PC-9 (cell line): ENCODE data around the gene TSHZ2. TPM values are rescaled to one million over a fixed set of nuclear protein-coding genes. Genes with fewer than 3 reads are reported as not detected.

Source experiments
- BruUV-seq: library from RNA; stranded (reverse); fragments of 400-500 nt; replicated peaks from 2 replicates; lab custom pipeline; 2021; lab: Mats Ljungman, UMichigan
- CTCF ChIA-PET: fragments of 300-600 bp; sonication (Branson Sonifier 250); formaldehyde crosslinking; loops from one replicate; lab custom pipeline; 2022; ENCODE audit warnings: antibody characterized with exemption; lab: Charles Lee
- POLR2A ChIA-PET: fragments of 300-600 bp; sonication (Branson Sonifier 250); formaldehyde crosslinking; loops from one replicate; lab custom pipeline; 2022; ENCODE audit warnings: antibody characterized with exemption; ENCODE audit not compliant: unreplicated experiment; lab: Charles Lee
- DNase-seq, 2 experiments: peaks; one replicate each; pipeline versions ENCODE4 v3.0.0 to v3.0.0-alpha.2; 2015 to 2022; ENCODE audit warnings: mixed read lengths in 1 of 2
- H2AFZ ChIP-seq: fragments of 200-600 bp; sonication (generic); 2 replicates; pipeline ENCODE4 v1.8.1; 2017; ENCODE audit warnings: antibody characterized with exemption
- H3F3A ChIP-seq: fragments of 200-600 bp; sonication (generic); 2 replicates; pipeline ENCODE4 v1.8.1; 2017; ENCODE audit warnings: antibody characterized with exemption, mild to moderate bottlenecking, low read depth; ENCODE audit not compliant: insufficient read depth
- H3K27ac ChIP-seq: fragments of 200-600 bp; sonication (generic); 2 replicates; pipeline ENCODE4 v1.6.1; 2016; ENCODE audit warnings: mixed run types
- H3K27me3 ChIP-seq: fragments of 200-600 bp; sonication (generic); 2 replicates; pipeline ENCODE4 v1.6.1; 2016; ENCODE audit warnings: low read depth, mixed run types; ENCODE audit not compliant: insufficient read depth
- H3K36me3 ChIP-seq: fragments of 200-600 bp; sonication (generic); 2 replicates; pipeline ENCODE4 v1.6.1; 2016; ENCODE audit warnings: low read depth, mixed run types
- H3K4me1 ChIP-seq: fragments of 200-600 bp; sonication (generic); replicated peaks from 2 replicates; pipeline ENCODE4 v1.6.1; 2016; ENCODE audit warnings: mixed run types; ENCODE audit not compliant: insufficient read depth
- H3K4me2 ChIP-seq: fragments of 200-600 bp; sonication (generic); 2 replicates; pipeline ENCODE4 v1.6.1; 2017; ENCODE audit warnings: mixed run types
- H3K4me3 ChIP-seq: fragments of 200-600 bp; sonication (generic); 2 replicates; pipeline ENCODE4 v1.6.1; 2016; ENCODE audit warnings: mixed run types
- H3K79me2 ChIP-seq: fragments of 200-600 bp; sonication (generic); 2 replicates; pipeline ENCODE4 v1.6.1; 2017; ENCODE audit warnings: low read depth, mixed run types
- H3K9me2 ChIP-seq: fragments of 200-600 bp; sonication (generic); 2 replicates; pipeline ENCODE4 v1.8.1; 2017; ENCODE audit warnings: mild to moderate bottlenecking; ENCODE audit not compliant: insufficient read depth
- H3K9me3 ChIP-seq: fragments of 200-600 bp; sonication (generic); 2 replicates; pipeline ENCODE4 v1.8.1; 2016; ENCODE audit warnings: low read depth; ENCODE audit not compliant: insufficient read depth
- H4K20me1 ChIP-seq: fragments of 200-600 bp; sonication (generic); 2 replicates; pipeline ENCODE4 v1.8.1; 2017; ENCODE audit not compliant: insufficient read depth
- CTCF ChIP-seq: fragments of 200-600 bp; sonication (generic); conservative IDR thresholded peaks from 2 replicates; pipeline ENCODE4 v1.6.1; 2017; ENCODE audit warnings: mixed run types, antibody characterized with exemption, mild to moderate bottlenecking, moderate library complexity
- EZH2 ChIP-seq: fragments of 200-600 bp; sonication (generic); IDR thresholded peaks from 2 replicates; pipeline ENCODE4 v1.8.0; 2017; ENCODE audit warnings: antibody characterized with exemption, low read depth
- intact Hi-C: fragments of 100-400 bp; cut with micrococcal nuclease; formaldehyde crosslinking; loops from one replicate; pipeline ENCODE4 v1.10.0; 2022; ENCODE audit not compliant: unreplicated experiment
- total RNA-seq: library from RNA; stranded (reverse); gene quantifications from 2 replicates; pipeline ENCODE4 v1.2.3, GENCODE V29; 2021

TSHZ2 gene
- total RNA-seq, 1 experiment from 2014 or later = not detected

- no peak for DNase-seq
- POLR2A ChIA-PET = no interaction called here
- Histone ChIP-seq H3K9me2 (no peaks in the 10 kb centered on the region), H3K27me3 (peaks cover 41% of the 10 kb centered on the region), H2AFZ (no peak overlapping the region), H3K4me2 (no peak overlapping the region), H3K4me1 (no peaks in the 10 kb centered on the region), H3K27ac (no peak overlapping the region), H3K4me3 (no peak overlapping the region), H3K79me2 (no peaks in the 10 kb centered on the region), H3K9me3 (no peaks in the 10 kb centered on the region), H4K20me1 (no peaks in the 10 kb centered on the region), H3K36me3 (no peaks in the 10 kb centered on the region), H3F3A (no peaks in the 10 kb centered on the region)
- no TSS peak for BruUV-seq
- TF ChIP-seq EZH2 (no peak), CTCF (no peak)
- CTCF ChIA-PET = no interaction called here
- intact Hi-C loops = no loop called here
Observed at GRCh38 chr20:53133125-53133524, 161.0 kb downstream of the TSHZ2 start.

- DNase-seq = no peak
- BruUV-seq = no TSS peak
- H2AFZ ChIP-seq = no peak overlapping the region
- H3K9me3 ChIP-seq = no peaks in the 10 kb centered on the region
- no peaks in the 10 kb centered on the region for H3K9me2 ChIP-seq
- no peaks in the 10 kb centered on the region for H3K36me3 ChIP-seq
- ChIA-PET CTCF (no interaction called here), POLR2A (no interaction called here)
- no peak overlapping the region for H3K27ac ChIP-seq
- H3K27me3 ChIP-seq = peaks cover 43% of the 10 kb centered on the region
- intact Hi-C loops = no loop called here
- no peaks in the 10 kb centered on the region for H4K20me1 ChIP-seq
- H3K4me3 ChIP-seq = no peak overlapping the region
- no peak overlapping the region for H3K4me2 ChIP-seq
- no peak for TF ChIP-seq CTCF
- H3F3A ChIP-seq = no peaks in the 10 kb centered on the region
- no peaks in the 10 kb centered on the region for H3K79me2 ChIP-seq
- no peaks in the 10 kb centered on the region for H3K4me1 ChIP-seq
Observed at GRCh38 chr20:53133628-53134027, 161.5 kb downstream of the TSHZ2 start.

- no peaks in the 10 kb centered on the region for H3F3A ChIP-seq
- no peaks in the 10 kb centered on the region for H3K36me3 ChIP-seq
- no peak overlapping the region for H3K4me3 ChIP-seq
- no peaks in the 10 kb centered on the region for H3K79me2 ChIP-seq
- H3K9me3 ChIP-seq = no peaks in the 10 kb centered on the region
- POLR2A ChIA-PET = no interaction called here
- H3K9me2 ChIP-seq = no peaks in the 10 kb centered on the region
- H3K27ac ChIP-seq = no peak overlapping the region
- DNase-seq = no peak
- CTCF ChIA-PET = no interaction called here
- peaks cover 48% of the 10 kb centered on the region for H3K27me3 ChIP-seq
- H4K20me1 ChIP-seq = no peaks in the 10 kb centered on the region
- H2AFZ ChIP-seq = no peak overlapping the region
- intact Hi-C loops = no loop called here
- no peak overlapping the region for H3K4me2 ChIP-seq
- H3K4me1 ChIP-seq = no peaks in the 10 kb centered on the region
- BruUV-seq = no TSS peak
- TF ChIP-seq CTCF (no peak), EZH2 (no peak)
Observed at GRCh38 chr20:53136473-53136872, 164.3 kb downstream of the TSHZ2 start.
